Vagina (tissue), 2 donors: Measurements from ENCODE around the gene LMAN2L.

Experiments
- POLR2A ChIP-seq, 2 donors: fragments of 450-650 bp; IDR thresholded peaks; one replicate each; pipeline ENCODE4 v1.6.1; 2017; ENCODE audit warnings: antibody characterized with exemption in 2 of 2, mild to moderate bottlenecking in 2 of 2, moderate library complexity in 2 of 2
- TF ChIP-seq, protein P1 (sequence below), 3 experiments: fragments of 450-650 bp in 2 of 3; fragments of 200-600 bp in 1 of 3; sonication (generic) in 1 of 3; IDR thresholded peaks; one replicate each; pipeline ENCODE4 v1.5.1; 2017 to 2019; ENCODE audit warnings: antibody characterized with exemption in 3 of 3, mild to moderate bottlenecking in 2 of 3, moderate library complexity in 2 of 3

- TF ChIP-seq, protein P1, sequence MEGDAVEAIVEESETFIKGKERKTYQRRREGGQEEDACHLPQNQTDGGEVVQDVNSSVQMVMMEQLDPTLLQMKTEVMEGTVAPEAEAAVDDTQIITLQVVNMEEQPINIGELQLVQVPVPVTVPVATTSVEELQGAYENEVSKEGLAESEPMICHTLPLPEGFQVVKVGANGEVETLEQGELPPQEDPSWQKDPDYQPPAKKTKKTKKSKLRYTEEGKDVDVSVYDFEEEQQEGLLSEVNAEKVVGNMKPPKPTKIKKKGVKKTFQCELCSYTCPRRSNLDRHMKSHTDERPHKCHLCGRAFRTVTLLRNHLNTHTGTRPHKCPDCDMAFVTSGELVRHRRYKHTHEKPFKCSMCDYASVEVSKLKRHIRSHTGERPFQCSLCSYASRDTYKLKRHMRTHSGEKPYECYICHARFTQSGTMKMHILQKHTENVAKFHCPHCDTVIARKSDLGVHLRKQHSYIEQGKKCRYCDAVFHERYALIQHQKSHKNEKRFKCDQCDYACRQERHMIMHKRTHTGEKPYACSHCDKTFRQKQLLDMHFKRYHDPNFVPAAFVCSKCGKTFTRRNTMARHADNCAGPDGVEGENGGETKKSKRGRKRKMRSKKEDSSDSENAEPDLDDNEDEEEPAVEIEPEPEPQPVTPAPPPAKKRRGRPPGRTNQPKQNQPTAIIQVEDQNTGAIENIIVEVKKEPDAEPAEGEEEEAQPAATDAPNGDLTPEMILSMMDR (IDR thresholded peaks at IDR 0.05): no peak
- no peak for TF ChIP-seq POLR2A (IDR thresholded peaks at IDR 0.05)
These were observed 70.2 kb downstream of the LMAN2L start for GRCh38 chr2:96669539-96670215.
